Measurements from ENCODE around the gene CCDC7.
"Not testable (repeated sequence)": the region's sequence is repeated elsewhere in the genome, so short reads cannot be mapped to it uniquely, and the experiment has no call there.

The CCDC7 gene

GRCh38 chr10:32887481-32887880 is 441.5 kb downstream of the CCDC7 start:
- DNase-seq (ENCODE audit: low read depth in 2 of 2): no peak

DNA sequence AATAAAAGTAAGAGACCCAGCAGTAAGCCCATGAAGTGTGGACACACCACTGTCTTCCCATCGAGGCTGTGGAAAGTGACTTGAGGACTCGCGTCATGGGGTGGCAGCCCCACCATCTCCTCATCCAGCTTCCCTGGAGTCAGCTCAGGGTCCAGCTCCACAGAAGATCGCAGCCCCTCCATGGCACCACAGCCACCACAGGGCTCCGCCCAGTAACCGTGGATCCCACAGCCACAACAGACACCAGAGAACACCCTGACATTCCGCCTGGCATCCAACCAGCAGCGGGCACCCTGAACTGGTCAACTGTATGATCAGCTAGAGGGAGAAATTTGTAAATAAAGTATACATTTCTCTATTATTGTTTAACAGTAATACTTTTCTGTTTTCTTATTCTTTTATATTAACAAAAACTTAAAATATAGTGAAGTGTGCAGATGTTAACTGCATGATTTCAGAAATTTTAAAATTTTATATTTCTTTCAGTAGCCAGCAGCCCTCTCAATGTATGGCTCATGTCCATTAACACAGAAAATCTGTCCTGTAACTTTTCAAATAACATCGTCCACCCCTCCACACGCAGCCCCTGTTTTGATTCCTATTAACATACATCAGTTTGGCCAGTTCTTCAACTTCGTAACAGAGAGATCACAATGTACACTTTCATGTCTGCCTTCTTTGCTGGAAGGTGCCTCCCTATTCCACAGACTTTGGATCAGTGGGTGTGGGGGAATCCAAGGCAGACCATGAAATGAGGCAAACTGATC is 442.4 kb downstream of the CCDC7 start:
- no peak for DNase-seq (ENCODE audit: low read depth in 2 of 2)

DNA sequence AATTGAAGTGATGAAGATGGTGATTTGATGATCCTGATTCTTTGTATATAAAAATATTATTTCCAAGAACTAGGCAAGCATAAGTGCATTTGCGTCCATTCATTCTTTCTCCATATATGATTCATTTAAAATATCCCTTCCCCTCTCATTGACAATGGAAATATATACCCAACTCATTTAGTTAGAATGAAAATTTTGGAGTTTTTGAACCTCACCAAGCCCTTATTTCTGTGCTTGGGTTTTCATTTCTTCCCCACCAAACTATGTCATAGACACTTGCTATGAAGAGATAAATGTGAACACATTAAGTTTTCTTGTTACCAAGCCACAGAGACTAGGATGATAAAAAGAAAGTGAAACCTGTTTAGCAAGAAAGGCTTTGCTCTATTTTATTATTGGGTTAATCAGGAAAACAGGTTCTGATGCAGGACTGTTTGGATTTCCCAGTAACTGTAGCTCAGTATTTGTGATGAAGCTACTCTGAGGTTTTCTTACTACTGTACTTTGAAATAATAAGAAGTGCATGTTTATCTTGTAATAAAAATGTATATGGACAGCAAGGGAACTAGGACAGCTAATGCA is 443.8 kb downstream of the CCDC7 start:
- no peak for DNase-seq (ENCODE audit: low read depth in 2 of 2)

DNA sequence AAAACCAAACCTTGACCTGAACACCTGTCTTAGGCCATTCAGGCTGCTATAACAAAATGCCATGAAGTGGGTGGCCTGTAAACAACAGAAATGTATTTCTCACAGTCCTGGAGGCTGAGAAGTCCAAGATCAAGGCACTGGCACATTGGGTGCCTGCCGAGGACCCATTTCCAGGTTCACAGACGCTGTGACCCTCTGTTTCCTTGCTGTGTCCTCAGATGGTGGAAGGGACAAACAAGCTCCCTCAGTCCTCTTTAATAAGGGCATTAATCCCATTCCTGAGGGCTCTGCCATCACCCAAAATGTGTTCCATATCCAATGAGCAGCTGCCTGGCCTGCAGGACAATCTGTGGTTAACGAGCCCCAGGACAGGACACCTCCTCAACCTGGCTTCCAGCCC is 444.5 kb downstream of the CCDC7 start:
- DNase-seq (ENCODE audit: low read depth in 2 of 2): no peak

- no peak for DNase-seq (ENCODE audit: low read depth in 2 of 2)
These were observed 445.3 kb downstream of the CCDC7 start for GRCh38 chr10:32891261-32891660.

DNA sequence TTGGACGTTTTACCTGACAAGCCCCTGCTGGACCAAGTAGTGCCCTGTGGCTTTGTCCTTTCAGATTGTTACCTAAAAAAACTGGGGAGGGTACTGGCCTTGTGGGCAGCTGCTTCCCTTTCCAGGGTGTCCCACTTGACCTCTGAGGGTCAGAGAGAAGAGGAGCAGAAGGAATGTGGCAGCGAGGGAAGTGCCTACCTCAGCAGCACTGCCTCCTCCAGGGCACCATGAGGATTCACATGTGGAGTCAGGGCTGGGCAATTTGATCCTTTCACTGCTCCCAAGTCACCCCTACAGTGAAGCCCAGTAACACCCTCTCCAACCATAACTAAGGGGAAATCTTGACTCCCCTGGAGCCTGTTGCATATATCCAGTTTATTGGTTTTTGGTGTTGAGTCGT is 447.5 kb downstream of the CCDC7 start:
- no peak for DNase-seq (ENCODE audit: low read depth in 2 of 2)

- no peak for DNase-seq (ENCODE audit: low read depth in 2 of 2)
These were observed 448.1 kb downstream of the CCDC7 start for GRCh38 chr10:32893916-32894664.

DNA sequence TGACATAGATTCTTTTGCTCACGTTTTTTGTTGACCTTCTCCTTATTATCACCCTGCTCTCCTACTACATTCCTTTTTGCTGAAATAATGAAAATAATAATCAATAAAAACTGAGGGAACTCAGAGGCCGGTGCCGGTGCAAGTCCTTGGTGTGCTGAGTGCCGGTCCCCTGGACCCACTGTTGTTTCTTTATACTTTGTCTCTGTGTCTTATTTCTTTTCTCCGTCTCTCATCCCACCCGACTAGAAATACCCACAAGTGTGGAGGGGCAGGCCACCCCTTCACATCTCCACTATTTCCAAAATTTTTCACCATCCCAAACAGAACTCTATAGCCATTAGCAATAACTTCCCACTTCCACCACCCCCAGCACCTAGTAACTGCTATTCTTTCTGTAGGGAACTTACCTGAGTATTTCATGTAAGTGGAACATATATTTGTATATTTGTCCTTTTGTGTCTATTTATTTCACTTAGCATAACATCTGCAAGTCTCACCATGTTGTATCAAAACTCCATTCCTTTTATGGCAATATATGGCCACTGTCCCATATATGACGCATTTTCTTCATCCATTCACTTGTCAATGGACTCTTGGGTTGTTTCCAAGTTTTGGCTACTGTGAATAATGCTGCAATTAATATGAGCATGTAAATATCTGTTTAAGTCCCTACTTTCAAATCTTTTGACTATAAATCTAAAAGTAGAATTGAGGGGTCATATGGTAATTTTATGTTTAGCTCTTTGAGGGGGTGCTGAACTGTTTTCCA is 449.4 kb downstream of the CCDC7 start:
- DNase-seq (ENCODE audit: low read depth in 2 of 2): not testable (repeated sequence)

DNA sequence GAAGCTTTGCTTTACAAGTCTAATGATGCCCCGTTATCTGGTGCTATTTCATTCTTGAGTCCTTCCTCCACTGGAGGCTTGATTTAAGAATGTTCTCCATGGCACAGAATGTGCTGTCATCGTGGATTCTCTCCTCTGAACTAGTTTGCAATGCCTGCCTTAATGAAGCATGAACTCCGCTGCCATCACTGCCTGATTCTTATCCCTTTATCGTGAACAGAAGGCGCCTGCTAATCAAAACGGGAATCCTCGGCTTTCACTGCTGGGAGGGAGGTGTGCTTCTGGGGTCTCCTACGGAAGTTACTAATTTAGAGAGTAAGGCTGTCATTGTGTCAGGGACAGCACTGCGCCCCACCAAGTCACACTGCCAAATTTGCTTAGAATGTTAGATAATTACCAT is 455.9 kb downstream of the CCDC7 start:
- DNase-seq (ENCODE audit: low read depth in 2 of 2): no peak

DNA sequence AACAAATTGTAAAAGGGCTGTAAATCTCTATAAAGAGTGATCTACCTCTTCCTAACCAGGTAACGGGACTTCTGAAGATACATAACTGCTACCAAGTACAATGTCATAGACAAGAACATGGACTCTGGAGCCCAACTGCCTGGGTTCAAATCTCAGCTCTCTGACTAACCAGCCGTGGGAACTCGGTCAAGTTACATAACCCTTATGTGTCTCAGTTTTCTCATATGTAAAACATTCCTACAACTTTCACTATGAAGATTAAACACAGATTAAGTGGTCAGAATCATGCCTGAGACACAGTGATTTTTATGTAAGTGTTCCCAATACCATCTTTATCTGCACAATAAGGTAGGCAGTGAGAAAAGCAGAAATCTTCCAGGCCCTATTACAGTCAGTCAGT is 459.5 kb downstream of the CCDC7 start:
- DNase-seq (ENCODE audit: low read depth in 2 of 2): no peak

DNA sequence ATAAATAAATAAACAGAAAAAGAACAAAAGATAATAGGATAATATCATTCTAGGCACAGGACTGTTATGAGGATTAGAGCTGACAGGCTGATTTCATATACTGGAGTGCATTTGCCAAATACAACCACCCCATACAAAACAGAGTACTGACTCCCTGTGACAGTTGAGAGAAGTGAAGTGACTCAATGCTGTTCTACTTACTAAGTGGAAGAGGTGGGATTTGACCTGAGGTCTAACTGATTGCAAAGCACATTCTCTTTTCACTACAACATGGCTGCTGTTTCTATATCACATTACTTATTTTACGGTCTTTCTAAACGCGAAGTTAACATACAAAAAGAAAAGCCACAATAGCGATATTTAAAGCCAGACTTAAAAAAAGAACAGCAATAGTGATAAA is 460.7 kb downstream of the CCDC7 start:
- DNase-seq (ENCODE audit: low read depth in 2 of 2): no peak

- DNase-seq (ENCODE audit: low read depth in 2 of 2): no peak
These were observed 463.5 kb downstream of the CCDC7 start for GRCh38 chr10:32909456-32909855.

DNA sequence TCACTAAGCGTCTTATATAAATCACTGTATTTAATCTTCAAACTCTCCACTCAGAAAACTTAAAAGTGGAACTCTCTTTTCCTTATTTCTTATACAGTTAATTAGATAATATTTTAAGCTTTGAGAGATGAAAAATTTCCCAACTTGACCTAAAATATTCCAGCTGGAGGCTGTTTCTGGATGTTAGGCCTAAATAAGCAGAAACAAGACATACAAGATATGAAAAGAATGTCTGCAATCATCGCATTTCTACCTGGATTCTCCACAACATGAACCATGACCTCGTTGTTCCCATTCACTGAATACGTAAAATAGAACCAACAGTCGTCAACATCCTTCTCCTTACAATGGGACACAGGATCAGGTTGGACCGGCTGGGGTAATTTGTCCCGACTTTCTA is 464.0 kb downstream of the CCDC7 start:
- DNase-seq (ENCODE audit: low read depth in 2 of 2): not testable (repeated sequence)

DNA sequence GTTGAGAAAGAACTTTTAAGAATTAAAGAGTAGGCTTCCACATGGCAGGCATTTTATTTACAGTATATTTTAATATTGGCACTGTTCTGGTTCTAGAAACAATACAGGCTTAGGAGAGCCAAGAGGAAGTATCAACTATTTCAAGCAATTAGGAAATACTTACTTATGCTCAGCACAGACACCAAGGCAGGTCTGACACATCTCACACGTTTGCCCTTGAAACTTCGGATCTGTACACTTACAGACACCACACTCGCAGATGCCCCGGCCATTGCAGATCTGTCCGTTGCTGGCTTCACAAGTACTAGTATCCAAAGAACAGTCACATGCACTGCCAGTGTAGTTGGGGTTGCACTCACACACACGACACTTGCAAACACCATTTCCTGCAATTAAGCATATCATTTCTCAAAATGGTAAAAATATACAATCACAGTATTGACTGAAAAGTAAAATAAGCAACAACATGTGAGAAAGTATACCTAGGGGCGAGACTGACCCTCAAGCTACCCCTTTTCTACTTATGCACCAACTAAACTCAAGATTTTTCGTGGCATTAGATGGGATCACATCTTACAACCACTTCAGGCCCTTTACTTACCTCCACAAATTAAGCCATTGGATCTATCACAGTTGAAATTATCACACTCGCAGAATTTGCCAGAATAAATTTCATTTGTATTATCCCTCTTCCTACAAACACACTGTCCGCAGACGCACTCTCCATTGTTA is 465.5 kb downstream of the CCDC7 start:
- no peak for DNase-seq (ENCODE audit: low read depth in 2 of 2)

DNA sequence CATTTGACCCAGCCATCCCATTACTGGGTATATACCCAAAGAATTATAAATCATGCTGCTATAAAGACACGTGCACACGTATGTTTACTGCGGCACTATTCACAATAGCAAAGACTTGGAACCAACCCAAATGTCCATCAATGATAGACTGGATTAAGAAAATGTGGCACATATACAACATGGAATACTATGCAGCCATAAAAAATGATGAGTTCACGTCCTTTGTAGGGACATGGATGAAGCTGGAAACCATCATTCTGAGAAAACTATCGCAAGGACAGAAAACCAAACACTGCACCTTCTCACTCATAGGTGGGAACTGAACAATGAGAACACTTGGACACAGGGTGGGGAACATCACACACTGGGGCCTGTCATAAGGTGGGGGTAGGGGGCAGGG is 471.9 kb downstream of the CCDC7 start:
- DNase-seq (ENCODE audit: low read depth in 2 of 2): not testable (repeated sequence)

DNA sequence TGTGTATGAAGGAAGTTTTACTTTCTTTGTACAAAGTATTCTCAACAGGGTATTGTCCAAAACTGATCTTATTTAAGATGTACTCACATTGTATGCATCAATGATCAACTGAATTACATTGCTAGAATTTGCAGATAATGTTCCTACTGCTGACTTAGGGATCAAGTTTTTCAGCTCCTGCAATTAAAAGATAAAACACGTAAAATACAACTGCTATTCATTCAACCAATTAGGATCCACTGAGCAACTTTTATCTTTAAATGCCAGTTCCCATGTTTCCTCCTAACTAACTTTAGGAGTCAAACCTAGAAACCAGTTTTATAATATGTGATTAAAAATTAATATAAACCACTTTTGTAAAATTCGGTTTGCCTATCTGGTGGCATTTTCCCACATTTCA is 476.2 kb downstream of the CCDC7 start:
- DNase-seq (ENCODE audit: low read depth in 2 of 2): no peak

DNA sequence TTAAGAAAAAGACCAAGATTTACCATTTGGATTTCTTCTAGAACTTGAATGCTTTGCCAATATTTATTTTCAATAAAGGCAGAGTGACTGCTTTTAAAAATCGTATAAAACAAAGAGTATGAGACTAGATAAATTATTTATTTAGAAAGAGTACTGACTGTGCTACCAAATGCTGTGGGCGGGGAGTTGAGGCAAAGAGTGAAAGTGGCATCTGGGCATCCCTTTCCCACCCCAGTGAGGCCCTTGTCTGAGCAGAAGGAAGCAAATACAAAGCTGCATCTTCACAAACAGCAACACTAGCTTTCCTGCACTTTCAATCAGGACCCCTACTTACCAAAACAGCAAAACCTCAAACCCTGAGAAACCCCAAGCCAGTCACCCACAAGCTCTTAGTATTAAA is 477.2 kb downstream of the CCDC7 start:
- no peak for DNase-seq (ENCODE audit: low read depth in 2 of 2)

DNA sequence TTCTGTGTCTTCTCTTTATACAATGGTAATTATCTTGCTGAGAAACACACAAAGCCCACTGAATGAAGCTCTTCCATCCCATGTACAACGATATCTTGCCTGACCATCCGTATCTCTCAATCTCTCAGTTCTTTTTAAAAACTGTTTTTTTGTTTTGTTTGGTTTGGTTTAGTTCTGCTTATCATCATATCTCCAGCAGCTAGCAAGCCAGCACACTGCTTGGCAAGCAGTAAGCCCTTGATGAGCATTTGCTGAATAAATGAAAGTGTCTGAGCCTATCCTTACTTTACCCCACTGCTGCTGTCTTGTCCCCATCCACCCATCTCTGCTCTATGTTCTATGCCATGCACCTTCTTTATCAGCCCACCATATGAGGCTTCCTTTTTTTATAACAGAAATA is 477.9 kb downstream of the CCDC7 start:
- no peak for DNase-seq (ENCODE audit: low read depth in 2 of 2)
